HepG2 (cell line): ENCODE results near the gene NKIRAS1. TPM values are rescaled to one million over a fixed set of nuclear protein-coding genes. Genes with fewer than 3 reads are reported as not detected.

Experiments
- ATAC-seq: fragments of 200-7000 bp; cut with Tn5 transposase; 3 replicates; pipeline ENCODE4 v1.9.1; 2020; ENCODE audit warnings: mild to moderate bottlenecking, moderate library complexity
- BruUV-seq: library from RNA; stranded (reverse); fragments of 400-500 nt; replicated peaks from 2 replicates; lab custom pipeline; 2021; lab: Mats Ljungman, UMichigan
- CTCF ChIA-PET: fragments of 300-600 bp; formaldehyde crosslinking; extraction: SDS; loops from one replicate; lab custom pipeline; 2021; ENCODE audit warnings: low total read pairs, inconsistent platforms, low intra/inter-chr PET ratio; lab: Yijun Ruan, JAX
- POLR2A ChIA-PET: fragments of 350-600 bp; sonication (Branson Sonifier 250); formaldehyde crosslinking; loops from one replicate; lab custom pipeline; 2020; ENCODE audit warnings: antibody characterized with exemption, inconsistent platforms; lab: Yijun Ruan, JAX
- DNase-seq: peaks from one replicate; pipeline ENCODE4 v3.0.0-alpha.2; 2015; ENCODE audit warnings: low spot score
- FAIRE-seq: peaks from 3 replicates; lab custom pipeline; 2011; peaks lifted over from hg19 to GRCh38; lab: Jason Lieb, UNC
- H2AFZ ChIP-seq: one replicate; pipeline ENCODE4 v1.6.1; 2011; ENCODE audit warnings: low read length, inconsistent platforms
- H3K27ac ChIP-seq: fragments of 300-600 bp; 3 replicates; pipeline ENCODE4 v1.8.0; 2011; ENCODE audit warnings: mixed run types, mild to moderate bottlenecking, mixed read lengths, low read length, inconsistent platforms; ENCODE audit not compliant: insufficient read depth; ENCODE audit errors: extremely low read length
- H3K27me3 ChIP-seq, 2 experiments: fragments of 200-600 bp in 1 of 2; 2 replicates in 1 of 2; 3 replicates in 1 of 2; pipeline versions ENCODE4 v1.6.0 to v1.8.0; 2011; ENCODE audit warnings: low read length in 2 of 2, mild to moderate bottlenecking in 2 of 2, moderate library complexity in 2 of 2, inconsistent platforms in 1 of 2; ENCODE audit not compliant: insufficient read depth in 2 of 2, control insufficient read depth in 1 of 2
- H3K36me3 ChIP-seq, 2 experiments: fragments of 200-600 bp in 1 of 2; replicated peaks in 1 of 2; 2 replicates in 1 of 2; 3 replicates in 1 of 2; pipeline versions ENCODE4 v1.5.1 to v1.8.0; 2011; ENCODE audit warnings: low read length in 2 of 2, inconsistent platforms in 1 of 2; ENCODE audit not compliant: insufficient read depth in 2 of 2, control insufficient read depth in 1 of 2
- H3K4me1 ChIP-seq: 2 replicates; pipeline ENCODE4 v1.5.1; 2012; ENCODE audit warnings: low read length, inconsistent platforms; ENCODE audit not compliant: insufficient read depth
- H3K4me2 ChIP-seq: 2 replicates; pipeline ENCODE4 v1.6.0; 2011; ENCODE audit warnings: low read depth, low read length, inconsistent platforms
- H3K4me3 ChIP-seq, 3 experiments: fragments of 200-600 bp in 1 of 3; sonication (generic), shearing (Covaris generic) in 1 of 3; replicated peaks in 1 of 3; 2 replicates each; pipeline ENCODE4 v1.5.1; 2011 to 2016; ENCODE audit warnings: low read length in 3 of 3, inconsistent platforms in 2 of 3, low read depth in 2 of 3, mild to moderate bottlenecking in 2 of 3, control low read depth in 1 of 3, mixed read lengths in 1 of 3; ENCODE audit not compliant: insufficient read depth in 1 of 3
- H3K79me2 ChIP-seq: one replicate; pipeline ENCODE4 v1.6.1; 2011; ENCODE audit warnings: low read length, inconsistent platforms; ENCODE audit not compliant: insufficient read depth
- H3K9ac ChIP-seq: 2 replicates; pipeline ENCODE4 v1.6.0; 2011; ENCODE audit warnings: mild to moderate bottlenecking, low read depth, low read length, inconsistent platforms; ENCODE audit not compliant: insufficient read depth
- H3K9me3 ChIP-seq: 2 replicates; pipeline ENCODE4 v1.5.1; 2012; ENCODE audit warnings: mild to moderate bottlenecking, low read length
- H4K20me1 ChIP-seq: 2 replicates; pipeline ENCODE4 v1.6.0; 2011; ENCODE audit warnings: inconsistent platforms, mild to moderate bottlenecking, low read length, moderate library complexity; ENCODE audit not compliant: insufficient read depth
- ARID4A ChIP-seq: sonication (generic); formaldehyde crosslinking; IDR thresholded peaks from 2 replicates; pipeline ENCODE4 v1.5.0; 2020; ENCODE audit warnings: mild to moderate bottlenecking, missing genetic modification reagents, borderline replicate concordance
- ATF7 ChIP-seq, 2 experiments: fragments of 450-650 bp in 1 of 2; sonication (generic) in 1 of 2; formaldehyde crosslinking in 1 of 2; IDR thresholded peaks; 2 replicates each; pipeline versions ENCODE4 v1.4.0 to v1.6.1; 2016 to 2020; ENCODE audit warnings: antibody characterized with exemption in 1 of 2, mild to moderate bottlenecking in 1 of 2, missing genetic modification reagents in 1 of 2
- DPF2 ChIP-seq: sonication (generic); formaldehyde crosslinking; IDR thresholded peaks from 2 replicates; pipeline ENCODE4 v1.4.0; 2020; ENCODE audit warnings: mild to moderate bottlenecking, low read depth, missing genetic modification reagents, borderline replicate concordance
- MAFF ChIP-seq: IDR thresholded peaks from 2 replicates; pipeline ENCODE4 v1.6.1; 2011; ENCODE audit warnings: low read depth, low read length, improper control_type of control experiment
- MAFK ChIP-seq, 2 experiments: IDR thresholded peaks in 1 of 2; conservative IDR thresholded peaks in 1 of 2; 2 replicates each; pipeline ENCODE4 v1.6.1; 2011; ENCODE audit warnings: improper control_type of control experiment in 2 of 2, low read length in 2 of 2
- RFXAP ChIP-seq: sonication (generic); formaldehyde crosslinking; IDR thresholded peaks from 2 replicates; pipeline ENCODE4 v1.4.0; 2020; ENCODE audit warnings: missing genetic modification reagents, borderline replicate concordance
- ZNF614 ChIP-seq: IDR thresholded peaks from 2 replicates; pipeline ENCODE4 v1.6.1; 2018; ENCODE audit warnings: missing biosample characterization, missing genetic modification reagents, inconsistent platforms, borderline replicate concordance
- WGBS: methylation state at CpG from one replicate; pipeline ENCODE4 v1.1.6; 2017; ENCODE audit warnings: low lambda C conversion rate; 5-methylcytosine and 5-hydroxymethylcytosine counted together
- in situ Hi-C: cut with HindIII; loops from 2 replicates; pipeline ENCODE4 v1.10.0; 2017; ENCODE audit warnings: low pct_unique_long_range_greater_than_20kb; ENCODE audit not compliant: extremely low pct_ligation_motif_present
- intact Hi-C: fragments of 100-400 bp; cut with micrococcal nuclease; formaldehyde crosslinking; loops from one replicate; pipeline ENCODE4 v1.10.0; 2022; ENCODE audit not compliant: unreplicated experiment
- polyA plus RNA-seq, 8 experiments: library from polyadenylated mRNA; depleted of rRNA in 3 of 8; stranded (reverse) in 7 of 8; unstranded in 1 of 8; fragments of >200 nt; fragmentation: Illumina TruSeq in 4 of 8; extraction: Trizol in 4 of 8; gene quantifications; 2 replicates each; pipeline versions ENCODE4 v1.2.1 to v1.2.3, GENCODE V29; 2011 to 2016; ENCODE audit warnings: low read depth in 4 of 8, missing spikeins in 1 of 8, mixed read lengths in 1 of 8; ENCODE audit not compliant: insufficient read depth in 1 of 8
- total RNA-seq, 5 experiments: library from RNA; depleted of rRNA; stranded (reverse); fragments of >200 nt; fragmentation: Illumina TruSeq; extraction: Trizol; gene quantifications; 2 replicates each; pipeline ENCODE4 v1.2.3, GENCODE V29; 2016; ENCODE audit warnings: low read depth in 1 of 5

The NKIRAS1 gene
- total and polyA plus RNA-seq, 2 of the 13 experiments (the other 11 are each of a cell fraction or from before 2014, with no cell fraction given) = 4.3 to 8.0 TPM

- H3K36me3 ChIP-seq = no peaks in the 10 kb centered on the region
- in situ Hi-C loops = no loop called here
- DNase-seq (no peak), FAIRE-seq (no peak), ATAC-seq (no peak)
- intact Hi-C loops = no loop called here
- no peak overlapping the region for H3K27ac ChIP-seq
- H3K9ac ChIP-seq = no peak overlapping the region
- WGBS = 40% methylated on average over 1 of the region's 1 CpG
- no peak overlapping the region for H2AFZ ChIP-seq
- BruUV-seq = no TSS peak
- H3K9me3 ChIP-seq = no peaks in the 10 kb centered on the region
- ChIA-PET CTCF (no interaction called here), POLR2A (no interaction called here)
- no peaks in the 10 kb centered on the region for H3K79me2 ChIP-seq
- TF ChIP-seq MAFF (peak; percentile 78), MAFK (conservative IDR thresholded peaks at IDR 0.05 in 1 of 2, IDR thresholded peaks at IDR 0.05 in 1 of 2; ENCODE audit: low read length in 2 of 2) (peak; percentile 74 to 82), DPF2 (no peak)
- H3K4me3 ChIP-seq = no peak overlapping the region
- peaks cover 0 to 9% of the 10 kb centered on the region in 2 experiments; a peak in 2 of 5 replicates for H3K27me3 ChIP-seq
- H3K4me1 ChIP-seq = no peaks in the 10 kb centered on the region
- no peaks in the 10 kb centered on the region for H4K20me1 ChIP-seq
- H3K4me2 ChIP-seq = no peak overlapping the region
These were observed 20.5 kb upstream of the NKIRAS1 start for GRCh38 chr3:23937296-23937695.

GRCh38 chr3:23934253-23934652 is 17.5 kb upstream of the NKIRAS1 start:
- Histone ChIP-seq H3K4me3 (no peak overlapping the region), H4K20me1 (no peaks in the 10 kb centered on the region), H3K79me2 (no peaks in the 10 kb centered on the region), H3K9ac (no peak overlapping the region), H3K4me2 (no peak overlapping the region), H3K9me3 (no peaks in the 10 kb centered on the region), H3K27ac (no peak overlapping the region), H3K27me3 (peaks cover 0 to 5% of the 10 kb centered on the region in 2 experiments; a peak in 2 of 5 replicates), H3K36me3 (no peaks in the 10 kb centered on the region), H2AFZ (no peak overlapping the region), H3K4me1 (no peaks in the 10 kb centered on the region)
- DNase-seq (no peak), FAIRE-seq (no peak), ATAC-seq (no peak)
- 13% methylated on average over 4 of the region's 4 CpGs for WGBS
- ChIA-PET POLR2A (no interaction called here), CTCF (no interaction called here)
- intact Hi-C loops = no loop called here
- in situ Hi-C loops = no loop called here
- no TSS peak for BruUV-seq
- no peak for TF ChIP-seq ZNF614
- TF ChIP-seq ARID4A (CRISPR knock-in tag) = no peak
- TF ChIP-seq RFXAP (CRISPR knock-in tag) = no peak
- TF ChIP-seq ATF7 (IDR thresholded peaks at IDR 0.05) = peak; percentile 81
- TF ChIP-seq ATF7 (CRISPR knock-in tag; IDR thresholded peaks at IDR 0.05) = no peak
